Ammon's horn (tissue), 1 donor: ENCODE results near the gene LAMC3.

ENCODE experiments used
- DNase-seq: peaks from one replicate; pipeline ENCODE4 v3.0.0-alpha.2; 2016; ENCODE audit warnings: low spot score

Gene LAMC3

DNA sequence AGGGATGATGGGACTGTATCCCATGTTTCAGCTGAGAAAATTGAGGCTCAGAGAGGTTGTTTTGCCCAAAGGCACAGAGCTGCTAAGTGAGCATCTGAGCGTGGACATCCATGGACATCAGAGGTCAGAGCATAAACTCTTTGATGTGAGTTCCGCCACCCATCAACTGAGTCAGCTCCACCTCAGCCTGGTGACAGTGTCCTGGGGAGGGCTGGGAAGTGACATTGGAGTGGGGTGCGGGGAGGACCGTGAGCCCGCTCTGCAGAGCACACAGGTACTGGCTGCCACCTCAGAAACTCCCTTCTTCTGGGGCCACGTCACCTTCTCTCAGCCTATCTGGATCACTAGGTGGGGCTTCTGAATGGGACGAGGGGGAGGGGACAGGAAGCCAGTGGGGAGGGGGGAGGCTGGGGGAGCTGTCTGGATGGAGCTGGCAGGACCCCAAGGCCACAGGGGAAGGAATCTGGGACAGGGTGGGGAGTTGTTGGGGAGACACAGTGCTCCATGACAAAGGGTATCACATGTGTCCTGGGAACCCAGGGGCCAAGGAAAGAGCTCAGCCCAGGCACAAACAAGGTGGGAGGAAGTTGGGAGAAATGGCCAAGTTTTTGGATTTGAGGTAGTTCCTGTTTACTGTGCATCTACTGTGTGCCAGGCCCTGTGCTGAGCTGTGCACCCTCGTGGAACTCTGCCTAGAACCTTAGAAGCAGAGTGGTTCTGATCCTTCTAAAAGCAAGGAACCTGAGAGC, 2.5 kb downstream of the LAMC3 start:
- DNase-seq, result no peak

GRCh38 chr9:131012023-131012334, 3.0 kb downstream of the LAMC3 start:
- DNase-seq, result no peak

- no peak for DNase-seq
These were observed 3.5 kb downstream of the LAMC3 start for GRCh38 chr9:131012396-131012917.

GRCh38 chr9:131013015-131013755, 4.2 kb downstream of the LAMC3 start:
- DNase-seq, result no peak

DNA sequence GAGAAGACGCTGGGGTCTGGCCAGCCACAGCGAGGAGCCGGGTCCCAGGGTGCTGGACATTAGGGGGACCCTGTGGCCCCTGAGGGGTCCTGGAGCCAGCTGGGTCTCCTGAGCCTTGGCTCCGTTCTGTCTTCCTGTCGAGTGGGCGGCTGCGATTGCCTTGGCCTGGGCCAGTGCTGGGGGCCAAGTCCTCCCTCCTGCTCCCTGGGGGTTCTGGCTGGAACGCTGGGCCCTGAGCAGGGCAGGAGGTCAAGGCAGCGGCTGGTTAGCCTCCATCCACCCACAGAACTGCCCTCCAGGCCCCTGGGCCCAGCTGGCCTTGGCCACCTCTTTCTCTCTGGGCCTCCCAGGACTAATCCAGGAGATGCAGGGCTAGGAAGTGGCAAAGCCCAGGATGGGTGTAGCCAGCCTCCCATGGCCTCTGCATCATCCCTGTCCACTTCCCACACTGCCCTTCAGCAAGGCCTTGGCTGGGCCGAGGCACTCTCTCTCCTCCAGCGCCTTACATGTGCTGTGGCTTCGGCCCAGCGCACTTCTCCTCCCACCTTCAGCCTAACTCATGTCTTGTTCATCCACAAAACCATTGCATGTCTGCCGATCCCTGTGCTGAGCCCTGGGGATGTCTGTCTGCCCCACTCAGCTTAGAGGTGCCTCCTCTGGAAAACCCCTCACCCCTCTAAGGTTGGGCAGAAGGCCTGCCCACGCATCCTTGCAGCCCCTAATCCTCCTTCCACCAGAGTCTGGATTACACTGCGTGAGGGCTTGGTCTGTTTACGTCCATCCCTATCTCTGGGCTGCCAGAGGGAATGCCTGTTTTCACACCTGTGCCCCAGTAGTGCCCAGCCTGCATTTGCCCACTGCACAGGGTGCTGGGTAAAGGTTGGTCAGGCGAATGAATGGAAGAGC, 5.0 kb downstream of the LAMC3 start:
- DNase-seq, result no peak

GRCh38 chr9:131015112-131015511, 6.1 kb downstream of the LAMC3 start:
- DNase-seq, result no peak

DNA sequence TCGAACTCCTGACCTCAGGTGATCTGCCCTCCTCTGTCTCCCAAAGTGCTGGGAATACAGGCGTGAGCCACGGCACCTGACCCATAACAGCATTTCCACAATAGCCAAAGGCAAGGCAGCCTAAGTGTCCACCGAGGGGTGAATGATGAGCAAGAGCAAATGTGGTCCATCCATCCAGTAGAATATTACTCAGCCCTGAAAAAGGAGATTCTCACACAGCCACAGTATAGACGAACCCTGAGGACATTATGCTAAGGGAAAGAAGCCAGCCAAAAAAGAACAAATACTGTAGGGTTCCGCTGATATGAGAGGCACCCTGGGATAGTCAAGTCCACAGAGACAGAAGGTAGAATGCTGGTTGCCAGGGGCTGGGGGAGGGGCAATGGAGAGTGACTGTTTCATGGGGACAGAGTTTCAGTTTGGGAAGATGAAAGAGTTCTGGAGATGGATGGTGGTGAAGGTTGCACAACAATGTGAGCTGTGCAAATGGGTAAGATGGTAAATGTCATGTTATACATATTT, 7.0 kb downstream of the LAMC3 start:
- no peak for DNase-seq

GRCh38 chr9:131017067-131017466, 8.1 kb downstream of the LAMC3 start:
- DNase-seq, result no peak

DNA sequence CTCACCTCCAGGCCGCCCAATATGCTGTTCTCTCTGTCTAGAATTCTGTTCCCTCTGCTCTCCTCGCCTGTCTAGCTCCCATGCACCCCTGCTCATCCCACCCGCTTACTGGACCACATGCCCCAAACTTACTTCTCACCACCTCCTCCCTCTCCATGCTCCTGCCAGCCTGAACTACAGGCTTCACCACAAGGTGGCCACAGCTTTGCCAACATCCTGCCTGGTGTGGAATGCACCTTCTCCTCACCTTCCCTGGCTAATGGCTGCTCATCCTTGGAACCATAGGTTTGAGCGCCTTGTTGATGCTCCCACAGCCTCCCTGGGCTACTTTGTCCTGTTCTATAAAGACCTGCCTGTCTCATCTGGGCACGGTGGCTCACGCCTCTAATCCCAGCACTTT, 9.6 kb downstream of the LAMC3 start:
- no peak for DNase-seq

GRCh38 chr9:131019388-131020239, 10.6 kb downstream of the LAMC3 start:
- DNase-seq, result no peak

- no peak for DNase-seq
These were observed 11.4 kb downstream of the LAMC3 start for GRCh38 chr9:131020388-131020787.

- no peak for DNase-seq
These were observed 11.9 kb downstream of the LAMC3 start for GRCh38 chr9:131020862-131021261.

- no peak for DNase-seq
These were observed 12.8 kb downstream of the LAMC3 start for GRCh38 chr9:131021785-131022184.

DNA sequence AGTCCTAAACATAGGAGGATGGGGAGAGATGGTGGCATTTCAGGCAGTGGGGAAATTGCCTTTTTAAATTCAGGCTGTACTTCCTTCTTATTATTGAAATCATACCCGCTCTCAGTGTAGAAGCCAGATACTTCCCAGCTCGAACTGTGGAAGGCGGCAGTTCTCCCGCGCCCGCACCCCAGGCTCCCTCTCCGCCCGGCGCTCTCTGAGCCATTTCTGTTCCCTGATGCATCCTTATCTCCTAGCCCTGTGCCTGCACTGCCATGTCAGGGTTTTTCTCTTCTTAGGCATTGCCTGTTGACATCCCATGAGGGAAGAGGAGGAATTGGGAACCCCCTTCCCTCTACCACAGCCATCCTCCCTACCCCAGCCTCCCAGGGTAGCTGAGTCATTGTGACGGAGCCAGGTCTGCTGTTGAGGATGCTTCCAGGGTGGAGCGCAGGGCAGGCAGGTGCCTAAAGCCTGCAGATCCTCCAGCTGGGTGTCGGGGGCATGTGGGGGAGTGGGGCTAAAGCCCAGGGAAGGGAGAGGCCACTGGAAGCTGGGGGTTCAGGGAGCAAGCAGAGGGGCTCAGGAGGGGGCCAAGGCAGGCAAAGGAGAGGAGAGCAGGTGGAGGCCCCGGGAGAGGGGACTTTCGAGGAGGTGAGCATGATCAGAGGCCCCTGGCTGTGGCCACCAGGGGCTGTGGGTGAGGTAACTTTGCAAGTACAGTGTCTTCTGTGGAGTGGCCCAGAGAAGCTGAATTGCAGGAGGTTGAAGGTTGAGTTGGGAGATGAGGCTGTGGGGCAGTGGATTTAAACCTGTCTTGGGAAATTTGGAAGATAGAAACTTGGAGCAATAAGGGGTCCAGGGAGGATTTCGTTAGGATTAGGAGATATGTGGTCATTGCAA, 16.2 kb downstream of the LAMC3 start:
- no peak for DNase-seq

DNA sequence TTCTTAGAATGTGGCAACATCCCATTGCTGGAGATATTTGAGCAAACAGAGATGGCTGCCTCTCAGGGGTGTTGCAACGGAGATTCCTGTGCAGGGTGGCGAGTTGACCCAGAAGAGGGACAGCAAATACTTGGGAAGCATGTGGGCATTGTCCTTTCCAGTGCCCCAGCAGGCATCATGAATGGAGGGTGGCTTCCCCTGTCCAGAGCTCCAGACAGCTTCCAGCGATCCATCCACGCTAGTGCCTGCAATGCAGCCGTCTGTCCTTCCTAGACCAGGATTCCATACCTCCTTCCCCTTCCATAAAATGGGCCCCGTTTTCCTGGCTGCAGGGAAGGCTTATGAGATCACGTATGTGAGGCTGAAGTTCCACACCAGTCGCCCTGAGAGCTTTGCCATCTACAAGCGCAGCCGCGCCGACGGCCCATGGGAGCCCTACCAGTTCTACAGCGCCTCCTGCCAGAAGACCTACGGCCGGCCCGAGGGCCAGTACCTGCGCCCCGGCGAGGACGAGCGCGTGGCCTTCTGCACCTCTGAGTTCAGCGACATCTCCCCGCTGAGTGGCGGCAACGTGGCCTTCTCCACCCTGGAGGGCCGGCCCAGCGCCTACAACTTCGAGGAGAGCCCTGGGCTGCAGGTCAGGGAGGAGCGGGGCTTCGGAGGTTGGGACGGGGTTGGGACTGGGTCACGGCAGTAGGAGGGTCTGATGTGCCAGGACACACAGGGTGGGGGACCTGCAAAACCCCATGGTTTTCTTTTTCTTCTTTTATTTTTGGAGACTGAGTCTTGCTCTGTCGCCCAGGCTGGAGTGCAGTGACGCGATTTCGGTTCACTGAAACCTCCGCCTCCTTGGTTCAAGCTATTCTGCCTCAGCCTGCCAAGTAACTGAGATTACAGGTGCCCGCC, 17.2 kb downstream of the LAMC3 start:
- DNase-seq, result no peak

DNA sequence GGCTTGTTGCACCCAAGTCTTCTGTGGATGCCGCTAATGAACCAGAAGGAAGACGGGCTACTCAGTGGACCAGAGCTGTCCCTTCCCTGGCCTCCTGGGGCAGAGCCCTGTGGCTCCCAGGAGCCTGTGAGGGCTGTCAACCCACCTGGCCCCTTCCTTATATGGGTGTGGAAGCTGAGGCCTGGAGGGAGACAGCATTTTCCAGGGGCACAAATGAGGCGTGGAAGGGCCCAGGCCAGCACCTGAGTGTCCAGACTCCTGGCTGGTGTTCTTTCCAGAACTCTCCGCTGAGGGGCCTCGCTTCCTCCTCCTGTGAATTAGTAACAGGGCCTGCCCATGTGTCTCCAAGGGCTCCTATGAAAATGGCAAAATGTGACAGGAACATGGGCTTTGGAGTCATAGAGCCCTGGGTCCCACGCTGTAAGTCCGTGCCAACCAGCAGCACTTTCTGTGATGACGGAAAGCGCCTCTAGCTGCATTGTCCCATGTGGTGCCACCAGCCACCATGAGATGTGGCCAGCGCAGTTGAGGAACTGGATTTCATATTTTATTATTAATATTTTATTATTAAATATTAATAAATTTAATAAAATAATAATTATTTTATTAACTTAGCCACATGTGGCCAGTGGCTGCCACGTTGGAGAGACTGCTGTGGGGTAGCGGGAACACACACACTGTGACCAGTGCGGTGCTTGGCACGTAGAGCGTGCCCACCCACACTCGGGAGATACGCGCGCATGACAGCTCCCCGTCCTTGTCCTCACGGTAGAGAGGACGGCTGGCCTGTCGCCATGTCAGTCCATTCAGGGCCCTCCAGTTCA, 18.3 kb downstream of the LAMC3 start:
- no peak for DNase-seq

DNA sequence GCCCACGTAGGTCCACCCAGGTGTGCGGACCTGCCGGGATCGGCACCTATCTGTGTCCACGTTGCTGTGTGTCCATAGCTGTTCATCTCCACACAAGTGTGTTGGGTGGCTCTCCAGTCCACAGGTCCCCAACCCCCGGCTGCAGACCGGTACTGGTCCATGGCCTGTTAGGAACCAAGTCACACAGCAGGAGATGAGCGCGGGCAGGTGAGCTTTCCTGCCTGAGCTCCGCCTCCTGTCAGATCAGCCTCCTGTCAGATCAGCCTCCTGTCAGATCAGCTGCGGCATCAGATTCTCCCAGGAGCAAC, 18.9 kb downstream of the LAMC3 start:
- no peak for DNase-seq

DNA sequence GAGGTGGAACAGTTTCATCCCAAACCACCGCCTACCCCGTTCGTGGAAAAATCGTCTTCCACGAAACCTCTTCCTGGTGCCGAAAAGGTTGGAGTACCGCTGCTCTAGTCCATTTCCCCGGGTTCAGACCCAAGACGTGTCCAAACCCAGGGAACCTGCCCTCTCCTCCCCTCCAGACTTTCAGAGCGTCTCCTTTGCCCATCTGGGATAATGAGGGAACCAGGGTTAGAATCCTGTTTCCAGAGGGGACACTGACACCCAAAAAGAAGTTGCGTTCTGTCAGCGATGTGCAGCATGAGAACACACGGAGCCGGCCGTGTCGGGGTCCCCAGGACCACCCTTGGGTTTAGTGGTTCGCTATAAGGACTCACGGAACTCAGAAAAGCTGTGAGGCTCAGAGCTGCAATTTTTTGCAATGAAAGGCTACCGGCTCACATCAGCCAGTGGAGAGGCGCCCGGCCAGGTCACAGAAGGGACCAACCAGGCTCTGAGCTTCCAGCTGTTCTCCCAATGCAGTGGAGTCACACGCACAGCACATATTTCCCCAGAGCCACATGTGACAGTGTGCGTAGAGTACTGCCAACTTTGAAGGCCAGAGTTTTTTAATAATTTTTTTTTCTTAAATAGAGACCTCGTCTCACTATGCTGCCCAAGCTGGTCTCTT, 19.4 kb downstream of the LAMC3 start:
- no peak for DNase-seq
